NT2/D1 (cell line): ENCODE measurements around the gene NLRP3.

ENCODE experiments used
- SUZ12 ChIP-seq: IDR thresholded peaks from 2 replicates; pipeline ENCODE4 v1.6.1; 2011; ENCODE audit not compliant: insufficient read length, insufficient read depth; ENCODE audit errors: extremely low read depth
- YY1 ChIP-seq: IDR thresholded peaks from 2 replicates; pipeline ENCODE4 v1.6.1; 2011; ENCODE audit not compliant: insufficient read length, insufficient read depth
- ZNF274 ChIP-seq: IDR thresholded peaks from 2 replicates; pipeline ENCODE4 v1.6.1; 2011; ENCODE audit warnings: mild to moderate bottlenecking, low read depth, low read length

- no peak for TF ChIP-seq YY1
- no peak for TF ChIP-seq SUZ12
- TF ChIP-seq ZNF274 = no peak
Observed at GRCh38 chr1:247431643-247432042, 15.7 kb downstream of the NLRP3 start.
